K562 (cell line): ENCODE results near the gene PTPN1. TPM values are rescaled to one million over a fixed set of nuclear protein-coding genes. Genes with fewer than 3 reads are reported as not detected.
A peak's percentile ranks its signal among the peaks of the same experiment; 100 is the strongest.

ENCODE experiments used
- ARID3B ChIP-seq: fragments of 250-450 bp; sonication (Bioruptor Pico); IDR thresholded peaks from 2 replicates; pipeline ENCODE4 v1.4.0; 2020; ENCODE audit warnings: borderline replicate concordance
- COPS2 ChIP-seq: fragments of 450-650 bp; conservative IDR thresholded peaks from 2 replicates; pipeline ENCODE4 v1.6.1; 2016; ENCODE audit warnings: mild to moderate bottlenecking, moderate library complexity
- DIDO1 ChIP-seq: fragments of 450-650 bp; IDR thresholded peaks from 2 replicates; pipeline ENCODE4 v1.6.1; 2016; ENCODE audit warnings: low read depth, missing biosample characterization, missing genetic modification characterization
- E2F4 ChIP-seq: sonication (generic); formaldehyde crosslinking; IDR thresholded peaks from 2 replicates; pipeline ENCODE4 v1.8.0; 2022; ENCODE audit warnings: mild to moderate bottlenecking, low read depth, missing genetic modification reagents
- ELF4 ChIP-seq: fragments of 450-650 bp; formaldehyde crosslinking; IDR thresholded peaks from 2 replicates; pipeline ENCODE4 v1.4.0; 2022; ENCODE audit warnings: missing genetic modification characterization
- ELK1 ChIP-seq: sonication (generic); formaldehyde crosslinking; IDR thresholded peaks from 2 replicates; pipeline ENCODE4 v1.8.1; 2022; ENCODE audit warnings: missing genetic modification reagents
- HDAC3 ChIP-seq: fragments of 450-650 bp; IDR thresholded peaks from 2 replicates; pipeline ENCODE4 v1.6.1; 2018; ENCODE audit warnings: borderline replicate concordance, mild to moderate bottlenecking, moderate library complexity; ENCODE audit not compliant: partially characterized antibody
- NCOA4 ChIP-seq: fragments of 450-650 bp; IDR thresholded peaks from 2 replicates; pipeline ENCODE4 v1.6.1; 2018; ENCODE audit warnings: mild to moderate bottlenecking; ENCODE audit not compliant: partially characterized antibody
- NR3C1 ChIP-seq: sonication (generic); formaldehyde crosslinking; IDR thresholded peaks from 2 replicates; pipeline ENCODE4 v1.8.1; 2022; ENCODE audit warnings: missing genetic modification reagents
- RFX1 ChIP-seq: fragments of 450-650 bp; IDR thresholded peaks from 2 replicates; pipeline ENCODE4 v1.6.1; 2016; ENCODE audit warnings: mild to moderate bottlenecking, moderate library complexity
- RNF2 ChIP-seq: sonication (generic); IDR thresholded peaks from 2 replicates; pipeline ENCODE4 v1.6.1; 2016
- SMARCA5 ChIP-seq: fragments of 450-650 bp; IDR thresholded peaks from 2 replicates; pipeline ENCODE4 v1.6.1; 2016
- SP2 ChIP-seq: IDR thresholded peaks from 2 replicates; pipeline ENCODE4 v1.6.1; 2011; ENCODE audit warnings: mild to moderate bottlenecking, low read depth, low read length, moderate library complexity; ENCODE audit not compliant: poor library complexity, severe bottlenecking; ENCODE audit errors: extremely low read depth
- ZC3H4 ChIP-seq: sonication (generic); formaldehyde crosslinking; IDR thresholded peaks from 2 replicates; pipeline ENCODE4 v1.9.0; 2021; ENCODE audit warnings: missing genetic modification reagents, borderline replicate concordance
- ZMIZ1 ChIP-seq, 2 experiments: fragments of 150-350 bp in 1 of 2; IDR thresholded peaks; 2 replicates each; pipeline ENCODE4 v1.6.1; 2012 to 2016; ENCODE audit warnings: low read depth in 2 of 2, low read length in 2 of 2, mild to moderate bottlenecking in 1 of 2, moderate library complexity in 1 of 2
- ZNF197 ChIP-seq: fragments of 200-800 bp; sonication (Bioruptor generic); IDR thresholded peaks from 2 replicates; pipeline ENCODE4 v1.6.1; 2016; ENCODE audit warnings: low read depth, missing genetic modification characterization, missing compliant biosample characterization
- ZNF212 ChIP-seq: fragments of 450-650 bp; formaldehyde crosslinking; IDR thresholded peaks from 2 replicates; pipeline ENCODE4 v1.4.0; 2020; ENCODE audit warnings: mild to moderate bottlenecking
- ZNF347 ChIP-seq: fragments of 450-650 bp; formaldehyde crosslinking; IDR thresholded peaks from 2 replicates; pipeline ENCODE4 v1.4.0; 2020; ENCODE audit warnings: low read depth, mild to moderate bottlenecking, moderate library complexity
- polyA plus RNA-seq, 8 experiments: library from polyadenylated mRNA; depleted of rRNA in 4 of 8; stranded (reverse) in 5 of 8; unstranded in 3 of 8; fragments of >200 nt; fragmentation: Nextera tagmentation in 2 of 8; fragmentation: Illumina TruSeq in 1 of 8; extraction: Ambion mirVana in 2 of 8; extraction: Trizol in 1 of 8; gene quantifications; 2 replicates each; pipeline versions ENCODE4 v1.2.1 to v1.2.3, GENCODE V29; 2011 to 2014; ENCODE audit warnings: inconsistent platforms in 1 of 8, missing spikeins in 1 of 8
- total RNA-seq, 7 experiments: library from RNA; depleted of rRNA in 6 of 7; stranded (reverse); fragments of >200 nt in 6 of 7; fragmentation: Illumina TruSeq in 2 of 7; extraction: Trizol in 2 of 7; gene quantifications; 2 replicates each; pipeline versions ENCODE4 v1.2.1 to v1.2.3, GENCODE V29; 2011 to 2021; ENCODE audit warnings: low replicate concordance in 1 of 7

Gene PTPN1
- total and polyA plus RNA-seq, 9 of the 15 experiments (the other 6 are each of a cell fraction or from before 2014, with no cell fraction given): 11.0 to 85.3 (median 54.0) TPM

- TF ChIP-seq SP2: no peak
- no peak for TF ChIP-seq DIDO1 (tag)
- TF ChIP-seq E2F4 (CRISPR knock-in tag): no peak
- TF ChIP-seq RNF2: no peak
- TF ChIP-seq ZMIZ1 (IDR thresholded peaks at IDR 0.05; ENCODE audit: low read depth in 2 of 2, low read length in 2 of 2): no peak
- no peak for TF ChIP-seq ZNF347 (CRISPR knock-in tag)
- TF ChIP-seq ZNF212 (CRISPR knock-in tag): no peak
- peak; percentile 60; the same call in 1 of the 2 replicates for TF ChIP-seq ZNF197 (CRISPR knock-in tag)
- no peak for TF ChIP-seq ELK1 (CRISPR knock-in tag)
- TF ChIP-seq ARID3B (CRISPR knock-in tag): no peak
- no peak for TF ChIP-seq NR3C1 (CRISPR knock-in tag)
- TF ChIP-seq ZC3H4 (CRISPR knock-in tag): no peak
- TF ChIP-seq HDAC3: peak; percentile 32
- TF ChIP-seq RFX1: no peak
- peak; percentile 27; the same call in 1 of the 2 replicates for TF ChIP-seq ELF4 (CRISPR knock-in tag)
- no peak for TF ChIP-seq SMARCA5
- no peak for TF ChIP-seq COPS2
- TF ChIP-seq NCOA4: no peak
Observed at GRCh38 chr20:50522053-50522674, 12.0 kb downstream of the PTPN1 start (continued).
